Measurements from ENCODE around the gene RHOF.

- no peak for TF ChIP-seq EZH2 (IDR thresholded peaks at IDR 0.05; ENCODE audit: insufficient read depth, poor library complexity, severe bottlenecking)
- TF ChIP-seq EZH2phosphoT487 (IDR thresholded peaks at IDR 0.05; ENCODE audit: insufficient read depth, low read depth) = no peak
These were observed 34.8 kb upstream of the RHOF start for GRCh38 chr12:121828306-121828705.
